Ovary (tissue), 3 donors: ENCODE results near the gene GNB1L.

Experiments used
- POLR2A ChIP-seq: fragments of 450-650 bp; IDR thresholded peaks from one replicate; pipeline ENCODE4 v1.6.1; 2017; ENCODE audit warnings: antibody characterized with exemption, mild to moderate bottlenecking, moderate library complexity
- TF ChIP-seq, protein P1 (sequence below), 3 donors: fragments of 450-650 bp in 2 of 3; fragments of 200-600 bp in 1 of 3; IDR thresholded peaks; one replicate each; pipeline versions ENCODE4 v1.5.1 to v1.8.0; 2016 to 2022; ENCODE audit warnings: antibody characterized with exemption in 3 of 3, mild to moderate bottlenecking in 1 of 3
- donor health status: DM: no; HTN: no; CAD: no.

DNA sequence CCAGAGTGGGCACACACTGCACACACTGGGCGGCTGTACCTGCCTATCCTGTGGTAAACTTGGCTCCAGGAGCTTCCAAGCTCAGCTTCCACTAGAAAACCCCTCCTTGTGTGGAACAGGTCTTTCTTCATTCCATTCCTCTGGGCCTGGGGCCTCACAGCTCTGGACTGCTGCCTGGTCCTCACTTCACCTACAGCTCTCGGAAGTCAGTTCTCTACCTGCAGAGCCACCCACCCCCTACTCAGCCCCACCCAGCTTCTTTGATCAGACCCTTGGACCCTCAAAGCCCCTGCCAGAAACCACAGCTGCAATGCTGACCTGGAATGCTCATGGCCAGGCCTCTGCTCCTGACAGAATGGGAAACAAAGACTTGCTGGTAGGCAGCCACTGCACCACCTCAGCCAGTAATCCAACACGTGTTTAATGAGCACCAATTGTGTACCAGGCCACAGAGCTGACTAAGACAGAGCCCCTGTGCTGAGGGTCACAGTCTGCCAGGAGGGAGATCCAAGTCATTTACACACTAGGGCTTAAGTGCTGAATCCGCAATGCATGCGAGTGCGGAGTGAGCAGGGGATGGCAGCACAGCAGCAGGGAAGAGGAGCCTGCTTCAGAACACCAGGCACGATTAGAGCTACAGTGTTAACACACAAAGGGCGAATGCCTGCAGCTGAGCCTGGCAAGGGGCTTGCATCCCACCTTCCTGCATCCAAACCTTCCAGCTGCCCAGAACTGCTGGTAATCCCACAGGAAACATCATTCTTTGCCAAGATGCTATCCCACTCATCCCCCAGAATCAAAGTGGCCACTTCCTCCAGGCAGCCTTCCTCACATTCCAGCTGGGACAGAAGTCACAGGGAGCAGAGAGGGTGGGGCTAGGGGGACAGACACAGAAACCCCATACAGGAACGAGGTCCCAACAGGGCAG lies 4.6 kb downstream of the GNB1L start:
- TF ChIP-seq, protein P1, sequence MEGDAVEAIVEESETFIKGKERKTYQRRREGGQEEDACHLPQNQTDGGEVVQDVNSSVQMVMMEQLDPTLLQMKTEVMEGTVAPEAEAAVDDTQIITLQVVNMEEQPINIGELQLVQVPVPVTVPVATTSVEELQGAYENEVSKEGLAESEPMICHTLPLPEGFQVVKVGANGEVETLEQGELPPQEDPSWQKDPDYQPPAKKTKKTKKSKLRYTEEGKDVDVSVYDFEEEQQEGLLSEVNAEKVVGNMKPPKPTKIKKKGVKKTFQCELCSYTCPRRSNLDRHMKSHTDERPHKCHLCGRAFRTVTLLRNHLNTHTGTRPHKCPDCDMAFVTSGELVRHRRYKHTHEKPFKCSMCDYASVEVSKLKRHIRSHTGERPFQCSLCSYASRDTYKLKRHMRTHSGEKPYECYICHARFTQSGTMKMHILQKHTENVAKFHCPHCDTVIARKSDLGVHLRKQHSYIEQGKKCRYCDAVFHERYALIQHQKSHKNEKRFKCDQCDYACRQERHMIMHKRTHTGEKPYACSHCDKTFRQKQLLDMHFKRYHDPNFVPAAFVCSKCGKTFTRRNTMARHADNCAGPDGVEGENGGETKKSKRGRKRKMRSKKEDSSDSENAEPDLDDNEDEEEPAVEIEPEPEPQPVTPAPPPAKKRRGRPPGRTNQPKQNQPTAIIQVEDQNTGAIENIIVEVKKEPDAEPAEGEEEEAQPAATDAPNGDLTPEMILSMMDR (IDR thresholded peaks at IDR 0.05), result no peak
- no peak for TF ChIP-seq POLR2A
